Lower lobe of right lung (tissue), 2 donors: ENCODE results near the gene BUB1B. TPM values are rescaled to one million over a fixed set of nuclear protein-coding genes. Genes with fewer than 3 reads are reported as not detected.

Experiments used
- ATAC-seq, 2 donors: fragments of 200-7000 bp; cut with Tn5 transposase; one replicate each; pipeline ENCODE4 v1.9.1; 2020 to 2022; ENCODE audit warnings: mild to moderate bottlenecking in 2 of 2, moderate library complexity in 2 of 2
- DNase-seq: peaks from one replicate; pipeline ENCODE4 v3.0.0-alpha.2; 2020
- H3K27ac ChIP-seq: fragments of 200-600 bp; one replicate; pipeline ENCODE4 v1.8.0; 2022
- H3K27me3 ChIP-seq: fragments of 200-600 bp; one replicate; pipeline ENCODE4 v1.8.0; 2022; ENCODE audit warnings: low read depth
- H3K36me3 ChIP-seq: fragments of 200-600 bp; one replicate; pipeline ENCODE4 v1.8.0; 2022; ENCODE audit warnings: mild to moderate bottlenecking
- H3K4me1 ChIP-seq: fragments of 200-600 bp; one replicate; pipeline ENCODE4 v1.8.0; 2022
- H3K4me3 ChIP-seq: fragments of 200-600 bp; one replicate; pipeline ENCODE4 v1.8.0; 2022; ENCODE audit warnings: mild to moderate bottlenecking
- H3K9me3 ChIP-seq: fragments of 200-600 bp; one replicate; pipeline ENCODE4 v1.8.0; 2022
- CTCF ChIP-seq: fragments of 200-600 bp; IDR thresholded peaks from one replicate; pipeline ENCODE4 v1.8.0; 2022; ENCODE audit warnings: antibody characterized with exemption, mild to moderate bottlenecking
- intact Hi-C: fragments of 100-400 bp; cut with DNase I; formaldehyde crosslinking; loops from one replicate; pipeline ENCODE4 v1.11.0; 2022
- total RNA-seq: library from RNA; stranded (reverse); fragmentation: NEBNext Ultra II Directional; extraction: Animal tissue kit (Norgen Biotek cat#: 25700); gene quantifications from one replicate; pipeline ENCODE4 v1.2.1, GENCODE V29; 2021
- donor health status: DM: no; HTN: yes; CAD: no; lungs with severe emphysema.

BUB1B gene
- total RNA-seq, 1 donor from 2014 or later: 1.4 TPM

- Histone ChIP-seq H3K36me3 (no peaks in the 10 kb centered on the region), H3K4me1 (no peaks in the 10 kb centered on the region), H3K27me3 (no peaks in the 10 kb centered on the region), H3K9me3 (no peaks in the 10 kb centered on the region), H3K27ac (no peak overlapping the region), H3K4me3 (no peak overlapping the region)
- peak; percentile 91 to 93 for ATAC-seq
- intact Hi-C loops: loop anchor here (5.0 kb wide), 1 partner anchor 55 kb away; no protein-coding TSS in a partner anchor
- TF ChIP-seq CTCF: peak; percentile 91
- no peak for DNase-seq
These were observed 56.4 kb downstream of the BUB1B start for GRCh38 chr15:40217166-40217824.

- TF ChIP-seq CTCF: no peak
- intact Hi-C loops: loop anchor here (5.0 kb wide), 1 partner anchor 52 kb away; no protein-coding TSS in a partner anchor
- Histone ChIP-seq H3K4me1 (no peaks in the 10 kb centered on the region), H3K4me3 (no peak overlapping the region), H3K36me3 (no peaks in the 10 kb centered on the region), H3K27me3 (no peaks in the 10 kb centered on the region), H3K27ac (no peak overlapping the region), H3K9me3 (no peaks in the 10 kb centered on the region)
- DNase-seq: no peak
- ATAC-seq: no peak
These were observed 58.9 kb downstream of the BUB1B start for GRCh38 chr15:40219801-40220200.

- Histone ChIP-seq H3K27ac (no peak overlapping the region), H3K4me3 (no peak overlapping the region), H3K9me3 (no peaks in the 10 kb centered on the region), H3K36me3 (no peaks in the 10 kb centered on the region), H3K27me3 (no peaks in the 10 kb centered on the region), H3K4me1 (no peaks in the 10 kb centered on the region)
- DNase-seq: no peak
- ATAC-seq: no peak
- intact Hi-C loops: no loop called here
- no peak for TF ChIP-seq CTCF
These were observed 61.3 kb downstream of the BUB1B start for GRCh38 chr15:40222131-40222530.

GRCh38 chr15:40226736-40227135, 65.9 kb downstream of the BUB1B start:
- intact Hi-C loops: no loop called here
- no peak overlapping the region for H3K27ac ChIP-seq
- H3K4me3 ChIP-seq: no peak overlapping the region
- no peaks in the 10 kb centered on the region for H3K36me3 ChIP-seq
- TF ChIP-seq CTCF: no peak
- no peaks in the 10 kb centered on the region for H3K4me1 ChIP-seq
- no peak for ATAC-seq
- no peak for DNase-seq
- H3K27me3 ChIP-seq: no peaks in the 10 kb centered on the region
- H3K9me3 ChIP-seq: no peaks in the 10 kb centered on the region

- ATAC-seq (no peak), DNase-seq (no peak)
- H3K4me3 ChIP-seq: no peak overlapping the region
- H3K27me3 ChIP-seq: no peaks in the 10 kb centered on the region
- H3K4me1 ChIP-seq: no peaks in the 10 kb centered on the region
- intact Hi-C loops: no loop called here
- H3K36me3 ChIP-seq: no peaks in the 10 kb centered on the region
- H3K27ac ChIP-seq: no peak overlapping the region
- TF ChIP-seq CTCF: no peak
- no peaks in the 10 kb centered on the region for H3K9me3 ChIP-seq
These were observed 68.4 kb downstream of the BUB1B start for GRCh38 chr15:40229316-40229715.
